Tibial artery (tissue), 4 donors: ENCODE results near the gene WBP2NL.

Source experiments
- DNase-seq, 2 donors: peaks; one replicate each; pipeline ENCODE4 v3.0.0-alpha.2; 2019
- H3K27ac ChIP-seq, 2 donors: fragments of 200-600 bp; sonication (generic) in 1 of 2; 1 replicate in 1 of 2; 2 replicates in 1 of 2; pipeline ENCODE4 v1.5.1; 2018 to 2019; ENCODE audit warnings: mild to moderate bottlenecking in 1 of 2
- H3K27me3 ChIP-seq, 2 donors: fragments of 200-600 bp; sonication (generic) in 1 of 2; one replicate each; pipeline versions ENCODE4 v1.5.1 to v1.6.0; 2016 to 2019
- H3K36me3 ChIP-seq, 3 donors: fragments of 200-600 bp; sonication (generic) in 2 of 3; one replicate each; pipeline ENCODE4 v1.5.1; 2016 to 2019; ENCODE audit warnings: mild to moderate bottlenecking in 2 of 3
- H3K4me1 ChIP-seq, 4 donors: fragments of 200-600 bp; sonication (generic) in 2 of 4; 1 replicate in 3 of 4; 2 replicates in 1 of 4; pipeline ENCODE4 v1.5.1; 2016 to 2019
- H3K4me3 ChIP-seq, 2 donors: fragments of 200-600 bp; sonication (generic) in 1 of 2; 1 replicate in 1 of 2; 2 replicates in 1 of 2; pipeline ENCODE4 v1.5.1; 2018 to 2019; ENCODE audit warnings: mild to moderate bottlenecking in 2 of 2
- H3K9me3 ChIP-seq, 3 donors: fragments of 200-600 bp; sonication (generic) in 1 of 3; one replicate each; pipeline ENCODE4 v1.5.1; 2016 to 2019
- intact Hi-C: fragments of 100-400 bp; cut with DNase I; formaldehyde crosslinking; loops from one replicate; pipeline ENCODE4 v1.15.0; 2023; ENCODE audit warnings: low total_unique reads
- TF ChIP-seq, protein P1 (sequence below), 2 experiments: fragments of 200-600 bp in 1 of 2; fragments of 450-650 bp in 1 of 2; IDR thresholded peaks; one replicate each; pipeline ENCODE4 v1.5.1; 2017 to 2019; ENCODE audit warnings: antibody characterized with exemption in 2 of 2, mild to moderate bottlenecking in 1 of 2, moderate library complexity in 1 of 2

Gene WBP2NL

DNA sequence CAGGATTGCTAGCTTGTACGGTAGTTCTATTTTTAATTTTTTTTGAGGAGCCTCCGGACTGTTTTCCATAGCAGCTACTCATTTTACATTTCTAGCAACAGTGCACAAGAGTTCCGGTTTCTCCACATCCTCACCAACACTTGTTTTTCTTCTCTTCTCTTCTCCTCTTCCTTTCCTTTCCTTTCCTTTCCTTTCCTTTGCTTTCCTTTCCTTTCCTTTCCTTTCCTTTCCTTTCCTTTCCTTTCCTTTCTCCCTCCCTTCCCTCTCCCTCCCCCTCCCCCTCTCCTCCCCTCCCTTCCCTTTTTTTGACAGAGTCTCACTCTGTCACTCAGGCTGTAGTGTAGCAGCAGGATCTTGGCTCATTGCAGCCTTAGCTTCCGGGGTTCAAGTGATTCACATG lies 9.3 kb downstream of the WBP2NL start:
- DNase-seq = no peak
- Histone ChIP-seq H3K4me1 (no peaks in the 10 kb centered on the region), H3K9me3 (peaks cover 0 to 23% (median 19%) of the 10 kb centered on the region in 3 donors), H3K36me3 (no peaks in the 10 kb centered on the region), H3K4me3 (no peak overlapping the region), H3K27ac (no peak overlapping the region), H3K27me3 (no peaks in the 10 kb centered on the region)
- TF ChIP-seq, protein P1, sequence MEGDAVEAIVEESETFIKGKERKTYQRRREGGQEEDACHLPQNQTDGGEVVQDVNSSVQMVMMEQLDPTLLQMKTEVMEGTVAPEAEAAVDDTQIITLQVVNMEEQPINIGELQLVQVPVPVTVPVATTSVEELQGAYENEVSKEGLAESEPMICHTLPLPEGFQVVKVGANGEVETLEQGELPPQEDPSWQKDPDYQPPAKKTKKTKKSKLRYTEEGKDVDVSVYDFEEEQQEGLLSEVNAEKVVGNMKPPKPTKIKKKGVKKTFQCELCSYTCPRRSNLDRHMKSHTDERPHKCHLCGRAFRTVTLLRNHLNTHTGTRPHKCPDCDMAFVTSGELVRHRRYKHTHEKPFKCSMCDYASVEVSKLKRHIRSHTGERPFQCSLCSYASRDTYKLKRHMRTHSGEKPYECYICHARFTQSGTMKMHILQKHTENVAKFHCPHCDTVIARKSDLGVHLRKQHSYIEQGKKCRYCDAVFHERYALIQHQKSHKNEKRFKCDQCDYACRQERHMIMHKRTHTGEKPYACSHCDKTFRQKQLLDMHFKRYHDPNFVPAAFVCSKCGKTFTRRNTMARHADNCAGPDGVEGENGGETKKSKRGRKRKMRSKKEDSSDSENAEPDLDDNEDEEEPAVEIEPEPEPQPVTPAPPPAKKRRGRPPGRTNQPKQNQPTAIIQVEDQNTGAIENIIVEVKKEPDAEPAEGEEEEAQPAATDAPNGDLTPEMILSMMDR (IDR thresholded peaks at IDR 0.05) = no peak
- intact Hi-C loops = no loop called here

DNA sequence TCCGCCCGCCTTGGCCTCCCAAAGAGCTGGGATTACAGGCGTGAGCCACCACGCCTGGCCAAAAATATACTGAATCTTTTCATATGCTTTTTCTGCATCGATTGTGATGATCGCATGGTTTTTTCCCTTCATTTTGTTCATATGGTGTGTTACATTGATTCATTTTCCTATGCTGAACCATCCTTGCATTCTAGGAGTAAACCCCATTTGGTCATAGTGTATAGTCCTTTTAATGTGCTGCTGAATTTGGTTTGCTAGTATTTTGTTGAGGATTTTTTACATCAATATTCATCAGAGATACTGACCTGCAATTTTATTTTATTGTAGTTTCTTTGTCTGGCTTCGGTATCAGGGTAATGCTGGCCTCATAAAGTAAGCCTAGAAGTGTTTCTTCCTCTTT lies 12.2 kb downstream of the WBP2NL start:
- no peaks in the 10 kb centered on the region for H3K4me1 ChIP-seq
- no peak for DNase-seq
- H3K9me3 ChIP-seq = peaks cover 0 to 23% (median 19%) of the 10 kb centered on the region in 3 donors
- TF ChIP-seq, protein P1 (IDR thresholded peaks at IDR 0.05) = no peak
- intact Hi-C loops = no loop called here
- no peaks in the 10 kb centered on the region for H3K27me3 ChIP-seq
- H3K4me3 ChIP-seq = no peak overlapping the region
- no peak overlapping the region for H3K27ac ChIP-seq
- no peaks in the 10 kb centered on the region for H3K36me3 ChIP-seq

DNA sequence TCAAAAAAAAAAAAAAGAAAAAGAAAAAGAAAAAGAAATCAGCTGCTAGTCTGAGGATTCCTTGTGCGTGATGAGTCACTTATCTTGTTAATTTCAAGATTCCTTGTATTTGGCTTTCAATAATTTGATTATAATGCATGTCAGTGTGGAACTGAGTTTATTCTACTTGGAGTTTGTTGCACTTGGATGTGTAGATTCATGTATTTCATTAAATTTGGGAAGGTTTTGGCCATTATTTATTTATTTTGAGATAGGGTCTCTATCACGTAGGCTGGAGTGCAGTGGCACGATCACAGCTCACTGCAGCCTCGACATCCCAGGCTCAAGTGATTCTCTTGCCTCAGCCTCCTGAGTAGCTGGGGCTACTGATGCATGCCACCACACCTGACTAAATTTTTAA lies 14.8 kb downstream of the WBP2NL start:
- Histone ChIP-seq H3K27ac (no peak overlapping the region), H3K4me3 (no peak overlapping the region), H3K4me1 (no peaks in the 10 kb centered on the region), H3K27me3 (peaks cover 0 to 4% of the 10 kb centered on the region in 2 donors), H3K36me3 (no peaks in the 10 kb centered on the region), H3K9me3 (peaks cover 0 to 23% (median 15%) of the 10 kb centered on the region in 3 donors)
- intact Hi-C loops = no loop called here
- DNase-seq = no peak
- TF ChIP-seq, protein P1 (IDR thresholded peaks at IDR 0.05) = no peak

DNA sequence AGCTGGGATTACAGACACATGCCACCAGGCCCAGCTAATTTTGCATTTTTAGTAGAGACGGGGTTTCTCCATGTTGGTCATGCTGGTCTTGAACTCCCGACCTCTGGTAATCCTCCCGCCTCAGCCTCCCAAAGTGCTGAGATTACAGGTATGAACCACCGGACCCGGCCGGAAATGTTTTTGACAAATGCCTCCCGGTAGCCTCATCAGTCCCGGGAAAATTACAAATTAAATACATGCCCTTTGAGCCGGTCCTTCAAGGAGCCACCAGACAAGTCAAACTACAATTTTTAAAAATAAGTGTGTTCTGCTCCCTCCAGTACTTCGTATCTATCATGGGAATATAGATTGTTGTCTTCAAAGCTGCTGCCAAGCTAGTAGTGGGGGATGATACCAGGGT lies 17.5 kb downstream of the WBP2NL start:
- Histone ChIP-seq H3K27me3 (peaks cover 0 to 4% of the 10 kb centered on the region in 2 donors), H3K9me3 (peaks cover 0 to 7% (median 0%) of the 10 kb centered on the region in 3 donors), H3K4me3 (no peak overlapping the region), H3K36me3 (no peaks in the 10 kb centered on the region), H3K4me1 (no peaks in the 10 kb centered on the region), H3K27ac (no peak overlapping the region)
- TF ChIP-seq, protein P1 (IDR thresholded peaks at IDR 0.05) = no peak
- intact Hi-C loops = no loop called here
- DNase-seq = no peak

DNA sequence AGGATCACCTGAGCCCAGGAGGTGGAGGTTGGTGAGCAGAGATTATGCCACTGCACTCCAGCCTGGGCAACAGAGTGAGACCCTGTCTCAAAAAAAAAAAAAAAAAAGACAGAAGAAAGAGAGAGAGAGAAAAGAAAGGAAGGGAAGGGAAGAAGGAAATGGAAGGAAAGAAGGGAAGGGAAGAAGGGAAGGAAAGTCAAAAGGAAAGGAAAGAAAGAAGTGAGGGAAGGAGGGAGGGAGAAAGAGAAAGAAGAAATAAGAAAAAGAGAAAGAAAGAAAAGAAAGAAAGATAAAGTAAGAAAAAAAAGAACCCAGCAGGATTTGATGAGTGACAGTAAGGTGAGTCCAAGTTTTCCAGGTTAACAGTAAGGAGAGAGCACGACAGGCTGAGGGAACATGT lies 19.6 kb downstream of the WBP2NL start:
- Histone ChIP-seq H3K4me1 (no peaks in the 10 kb centered on the region), H3K27me3 (peaks cover 0 to 4% of the 10 kb centered on the region in 2 donors), H3K36me3 (no peaks in the 10 kb centered on the region), H3K27ac (no peak overlapping the region), H3K4me3 (no peak overlapping the region), H3K9me3 (no peaks in the 10 kb centered on the region)
- DNase-seq = no peak
- intact Hi-C loops = no loop called here
- TF ChIP-seq, protein P1 (IDR thresholded peaks at IDR 0.05) = no peak

DNA sequence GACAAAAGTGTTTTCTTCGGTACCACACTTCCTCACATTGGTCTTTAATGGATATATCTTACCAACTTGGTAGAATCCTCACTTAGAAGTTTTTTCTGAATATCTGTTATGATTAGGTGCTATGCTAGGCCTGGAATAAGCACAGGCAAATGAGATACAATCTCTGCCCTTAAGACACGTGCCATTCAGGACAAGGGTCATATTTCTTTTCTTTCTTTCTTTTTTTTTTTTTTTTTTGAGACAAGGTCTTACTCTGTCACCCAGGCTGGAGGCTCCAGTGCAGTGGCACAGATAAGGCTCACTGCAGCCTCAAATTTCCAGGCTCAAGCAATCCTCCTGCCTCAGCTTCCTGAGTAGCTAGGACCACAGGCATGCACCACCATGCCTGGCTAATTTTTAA lies 23.0 kb downstream of the WBP2NL start:
- H3K27ac ChIP-seq = no peak overlapping the region
- H3K27me3 ChIP-seq = peaks cover 0 to 4% of the 10 kb centered on the region in 2 donors
- no peaks in the 10 kb centered on the region for H3K36me3 ChIP-seq
- no peak for DNase-seq
- no peaks in the 10 kb centered on the region for H3K9me3 ChIP-seq
- H3K4me3 ChIP-seq = no peak overlapping the region
- intact Hi-C loops = no loop called here
- TF ChIP-seq, protein P1 (IDR thresholded peaks at IDR 0.05) = no peak
- H3K4me1 ChIP-seq = peaks cover 0 to 9% (median 0%) of the 10 kb centered on the region in 4 donors
